ENCODE data around the gene SCLT1.
"Not testable (repeated sequence)": the region's sequence is repeated elsewhere in the genome, so short reads cannot be mapped to it uniquely, and the experiment has no call there.

The SCLT1 gene

DNA sequence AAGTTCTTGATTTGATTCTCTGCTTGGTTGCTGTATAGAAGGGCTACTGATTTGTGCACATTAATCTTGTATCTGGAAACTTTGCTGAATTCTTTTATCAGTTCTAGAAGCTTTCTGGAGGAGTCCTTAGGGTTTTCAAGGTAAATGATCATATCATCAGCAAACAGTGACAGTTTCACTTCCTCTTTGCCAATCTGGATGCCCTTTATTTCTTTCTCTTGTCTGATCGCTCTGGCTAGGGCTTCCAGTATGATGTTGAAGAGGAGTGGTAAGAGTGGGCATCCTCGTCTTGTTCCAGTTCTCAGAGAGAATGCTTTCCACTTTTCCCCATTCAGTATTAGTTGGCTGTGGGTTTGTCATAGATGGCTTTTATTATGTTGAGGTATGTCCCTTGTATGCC lies 23.8 kb downstream of the SCLT1 start:
- not testable (repeated sequence) for DNase-seq (ENCODE audit: low spot score)

GRCh38 chr4:129064717-129065116 lies 28.6 kb downstream of the SCLT1 start:
- no peak for DNase-seq (ENCODE audit: low spot score)

- DNase-seq (ENCODE audit: low spot score): no peak
Observed at GRCh38 chr4:129063640-129064039, 29.7 kb downstream of the SCLT1 start.

- DNase-seq (ENCODE audit: low spot score): no peak
Observed at GRCh38 chr4:129062580-129062979, 30.8 kb downstream of the SCLT1 start.

GRCh38 chr4:129059028-129059427 lies 34.3 kb downstream of the SCLT1 start:
- no peak for DNase-seq (ENCODE audit: low spot score)

- DNase-seq (ENCODE audit: low spot score): no peak
Observed at GRCh38 chr4:129046055-129046959, 47.0 kb downstream of the SCLT1 start.

GRCh38 chr4:129043523-129043922 lies 49.8 kb downstream of the SCLT1 start:
- no peak for DNase-seq (ENCODE audit: low spot score)

DNA sequence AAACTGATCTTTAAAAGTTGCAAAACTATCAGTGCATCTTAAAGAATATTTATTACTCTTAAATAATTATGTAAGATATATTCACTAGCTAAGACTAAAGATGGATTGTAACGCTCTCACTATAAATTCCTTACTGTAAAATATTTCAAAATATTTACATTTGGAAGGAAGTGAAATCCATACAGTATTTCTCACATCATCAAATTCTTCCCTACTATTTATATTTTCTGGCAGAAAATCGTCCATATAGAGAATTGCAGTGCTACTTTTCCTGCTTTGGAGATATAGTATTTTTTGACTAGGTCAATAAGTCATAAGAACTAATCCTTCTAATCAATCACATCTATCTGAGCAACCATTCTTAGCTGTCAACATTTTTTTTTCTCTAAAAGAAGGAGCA lies 52.9 kb downstream of the SCLT1 start:
- DNase-seq (ENCODE audit: low spot score): no peak

- DNase-seq (ENCODE audit: low spot score): no peak
Observed at GRCh38 chr4:129037093-129037492, 56.2 kb downstream of the SCLT1 start.

GRCh38 chr4:129014566-129015509 lies 78.5 kb downstream of the SCLT1 start:
- DNase-seq (ENCODE audit: low spot score): no peak

DNA sequence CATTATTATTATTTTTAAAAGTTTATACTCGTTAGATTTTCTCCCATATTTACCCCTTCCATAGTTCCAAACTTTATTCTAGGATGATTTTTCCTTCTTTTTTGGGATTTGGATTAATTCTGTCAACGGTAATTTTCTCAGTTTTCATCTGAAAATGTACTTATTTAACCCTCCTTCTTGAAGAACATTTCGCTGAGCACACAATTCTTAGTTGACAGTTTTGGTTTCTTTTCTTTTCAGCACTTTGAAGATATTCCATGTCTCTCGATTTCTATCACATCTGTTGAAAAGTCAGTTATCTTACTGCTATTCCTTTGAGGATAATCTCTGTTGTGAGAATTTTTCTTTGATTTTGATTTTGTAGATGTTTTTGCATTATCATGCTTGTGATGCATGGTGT lies 85.2 kb downstream of the SCLT1 start:
- DNase-seq (ENCODE audit: low spot score): no peak

GRCh38 chr4:128986908-128987307 lies 106.4 kb downstream of the SCLT1 start:
- no peak for DNase-seq (ENCODE audit: low spot score)

DNA sequence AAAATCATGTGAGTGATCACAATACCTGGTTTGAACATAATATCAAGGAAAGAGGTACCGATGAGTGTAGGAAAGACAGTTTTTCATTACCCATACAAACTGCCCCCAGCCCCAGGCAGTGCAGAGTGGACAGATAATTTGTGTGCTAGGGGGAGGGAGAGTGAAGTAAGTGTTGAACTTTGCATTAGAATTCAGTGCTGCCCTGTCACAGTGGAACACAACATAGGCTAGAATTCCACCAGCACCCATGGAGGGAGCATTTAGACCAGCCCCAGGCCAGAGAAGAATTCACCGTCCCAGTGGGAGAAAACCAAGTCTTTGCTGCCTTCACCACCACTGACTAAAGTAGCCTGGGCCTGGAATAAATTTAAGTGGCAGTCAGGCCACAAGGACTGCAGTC lies 107.3 kb downstream of the SCLT1 start:
- no peak for DNase-seq (ENCODE audit: low spot score)

DNA sequence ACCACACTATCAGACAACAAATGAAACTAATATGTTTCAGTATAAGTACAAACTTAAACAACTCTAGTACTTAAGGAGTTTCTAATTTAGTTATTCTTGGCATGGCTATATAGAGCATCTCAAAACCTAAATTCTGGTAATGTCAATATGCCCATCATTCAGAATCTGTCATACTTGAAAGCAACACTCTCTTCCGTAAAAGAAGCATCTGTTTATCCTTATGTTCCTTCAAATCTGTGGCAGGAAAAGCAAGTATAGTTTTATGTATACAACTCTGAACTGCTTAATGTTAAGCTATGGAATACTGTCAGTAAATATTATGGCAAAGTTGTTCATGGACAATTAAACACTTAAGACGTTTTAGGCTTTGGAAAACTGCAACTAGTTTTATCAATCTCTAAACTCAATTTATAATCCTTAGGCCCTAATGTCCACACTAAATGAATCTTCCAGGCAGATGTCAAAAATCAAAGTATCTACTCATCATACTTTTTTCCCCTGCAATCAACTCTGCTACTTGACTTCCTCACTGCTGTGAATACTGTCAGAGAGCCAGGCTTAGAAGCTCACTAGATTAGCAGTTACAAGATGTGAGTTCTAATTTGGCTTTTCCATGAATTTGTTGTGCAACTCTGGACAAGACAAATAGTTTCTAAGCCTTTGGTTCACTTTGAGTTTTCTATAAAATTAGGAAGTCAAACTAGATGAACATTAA lies 109.4 kb downstream of the SCLT1 start:
- no peak for DNase-seq (ENCODE audit: low spot score)

DNA sequence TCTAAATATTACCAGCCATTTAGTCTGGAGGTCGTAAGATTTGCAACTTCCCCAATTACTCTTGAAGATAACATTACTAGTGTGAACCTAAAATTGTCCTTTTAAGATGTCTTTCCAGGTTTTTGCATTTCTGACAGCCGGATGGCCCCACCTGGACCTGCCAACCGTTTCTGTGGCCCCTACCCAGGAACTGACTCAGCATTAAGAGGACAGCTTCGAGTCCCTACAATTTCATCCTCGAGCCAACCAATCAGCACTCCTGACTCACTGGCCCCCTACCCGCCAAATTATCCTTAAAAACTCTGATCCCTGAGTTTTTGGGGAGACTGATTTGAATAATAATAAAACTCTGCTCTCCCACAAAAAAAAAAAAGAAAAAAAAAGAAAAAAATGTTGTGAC lies 112.0 kb downstream of the SCLT1 start:
- no peak for DNase-seq (ENCODE audit: low spot score)

GRCh38 chr4:128980816-128981326 lies 112.5 kb downstream of the SCLT1 start:
- no peak for DNase-seq (ENCODE audit: low spot score)

- DNase-seq (ENCODE audit: low spot score): no peak
Observed at GRCh38 chr4:128979934-128980333, 113.4 kb downstream of the SCLT1 start.

DNA sequence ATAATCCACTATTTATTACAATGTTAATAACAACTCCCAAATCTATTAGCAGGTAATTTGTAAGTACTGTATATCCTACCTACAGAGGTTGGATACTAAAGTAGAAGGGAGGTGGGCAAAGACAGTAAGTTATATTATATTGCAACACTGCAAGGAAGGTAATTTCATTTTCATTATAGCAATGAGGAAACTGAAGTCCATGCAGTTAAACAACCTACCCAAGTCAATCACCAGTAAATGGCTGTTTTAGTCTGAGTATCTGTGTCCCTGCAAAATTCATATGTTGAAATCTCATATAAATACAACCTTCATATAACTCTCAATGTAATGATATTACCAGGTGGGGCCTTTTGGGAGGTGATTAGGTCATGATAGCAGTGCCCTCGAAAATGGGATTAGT lies 114.4 kb downstream of the SCLT1 start:
- DNase-seq (ENCODE audit: low spot score): no peak

DNA sequence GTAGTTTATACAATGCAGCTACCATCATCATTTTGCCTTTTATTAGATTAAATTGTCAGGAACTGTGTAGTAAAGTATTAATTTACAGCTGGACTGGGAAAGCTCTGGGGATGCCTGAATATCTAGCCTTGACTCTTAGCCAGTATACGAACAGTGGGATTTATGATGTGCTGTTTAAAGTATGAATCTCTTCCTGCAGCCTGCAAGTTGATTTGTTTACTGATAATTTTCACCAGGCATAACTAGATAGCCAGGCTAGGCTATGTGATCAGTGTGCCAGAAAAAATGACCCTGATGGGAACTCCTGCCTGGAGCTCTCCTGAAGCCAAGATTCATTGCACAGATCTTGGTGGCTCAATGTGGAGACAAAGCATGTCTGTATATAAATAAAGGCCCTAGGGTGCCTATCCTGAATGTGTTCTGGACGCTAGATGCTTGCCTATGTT lies 119.2 kb downstream of the SCLT1 start:
- no peak for DNase-seq (ENCODE audit: low spot score)

GRCh38 chr4:128973384-128973783 lies 120.0 kb downstream of the SCLT1 start:
- DNase-seq (ENCODE audit: low spot score): no peak

GRCh38 chr4:128961405-128961804 lies 131.9 kb downstream of the SCLT1 start:
- no peak for DNase-seq (ENCODE audit: low spot score)

GRCh38 chr4:128958194-128958593 lies 135.1 kb downstream of the SCLT1 start:
- no peak for DNase-seq (ENCODE audit: low spot score)

All from CD4-positive, alpha-beta T cell treated with Interleukin-6 at 100 ng/mL for 8 hours (primary cell).